GM12878 (cell line): ENCODE data around the gene MDFIC. TPM values are rescaled to one million over a fixed set of nuclear protein-coding genes. Genes with fewer than 3 reads are reported as not detected.

Source experiments
- ATAC-seq: fragments of 200-7000 bp; cut with Tn5 transposase; 3 replicates; pipeline ENCODE4 v1.9.1; 2020; ENCODE audit warnings: mild to moderate bottlenecking, moderate library complexity
- BruUV-seq: library from RNA; stranded (reverse); fragments of 400-500 nt; replicated peaks from 2 replicates; lab custom pipeline; 2021; lab: Mats Ljungman, UMichigan
- CTCF ChIA-PET: fragments of 300-600 bp; sonication (Branson Sonifier 250); formaldehyde crosslinking; extraction: SDS; loops from one replicate; lab custom pipeline; 2021; ENCODE audit warnings: inconsistent platforms; lab: Yijun Ruan, JAX
- POLR2A ChIA-PET: fragments of 350-600 bp; formaldehyde crosslinking; extraction: SDS; loops from one replicate; lab custom pipeline; 2021; ENCODE audit warnings: inconsistent platforms; lab: Charles Lee
- RAD21 ChIA-PET: fragments of 300-600 bp; sonication (Branson Sonifier 250); formaldehyde crosslinking; loops from one replicate; lab custom pipeline; 2023; ENCODE audit warnings: antibody characterized with exemption; ENCODE audit not compliant: unreplicated experiment; lab: Charles Lee
- SMC1A ChIA-PET: fragments of 300-600 bp; sonication (Branson Sonifier 250); formaldehyde crosslinking; loops from one replicate; lab custom pipeline; 2023; ENCODE audit not compliant: unreplicated experiment, uncharacterized antibody; lab: Charles Lee
- DNase-seq: peaks from one replicate; pipeline ENCODE4 v3.0.0-alpha.2; 2011; ENCODE audit warnings: low read depth, low spot score
- FAIRE-seq: peaks from 3 replicates; lab custom pipeline; 2011; peaks lifted over from hg19 to GRCh38; lab: Jason Lieb, UNC
- H2AFZ ChIP-seq: 2 replicates; pipeline ENCODE4 v1.6.0; 2011; ENCODE audit warnings: low read depth, low read length, control low read depth; ENCODE audit not compliant: control insufficient read depth
- H3K27ac ChIP-seq: 2 replicates; pipeline ENCODE4 v1.5.1; 2011; ENCODE audit warnings: control low read depth; ENCODE audit not compliant: control insufficient read depth, insufficient read depth
- H3K27me3 ChIP-seq, 2 experiments: replicated peaks in 1 of 2; 2 replicates each; pipeline versions ENCODE4 v1.6.0 to v1.6.1; 2011; ENCODE audit warnings: low read length in 1 of 2; ENCODE audit not compliant: control insufficient read depth in 2 of 2, insufficient read depth in 2 of 2
- H3K36me3 ChIP-seq, 2 experiments: 2 replicates each; pipeline ENCODE4 v1.5.1; 2011; ENCODE audit warnings: low read length in 1 of 2; ENCODE audit not compliant: control insufficient read depth in 2 of 2, insufficient read depth in 2 of 2
- H3K4me1 ChIP-seq: 2 replicates; pipeline ENCODE4 v1.6.1; 2011; ENCODE audit warnings: mild to moderate bottlenecking, low read length, moderate library complexity, mixed read lengths; ENCODE audit not compliant: control insufficient read depth, insufficient read depth
- H3K4me2 ChIP-seq: 2 replicates; pipeline ENCODE4 v1.6.0; 2011; ENCODE audit warnings: control low read depth; ENCODE audit not compliant: control insufficient read depth, insufficient read depth
- H3K4me3 ChIP-seq: fragments of 200-600 bp; sonication (generic); 2 replicates; pipeline ENCODE4 v1.5.1; 2016
- H3K79me2 ChIP-seq: 2 replicates; pipeline ENCODE4 v1.6.0; 2011; ENCODE audit warnings: low read length; ENCODE audit not compliant: control insufficient read depth, insufficient read depth
- H3K9ac ChIP-seq: 2 replicates; pipeline ENCODE4 v1.8.0; 2011; ENCODE audit warnings: low read length, control low read depth, mixed read lengths; ENCODE audit not compliant: control insufficient read depth, insufficient read depth
- H3K9me3 ChIP-seq: replicated peaks from 3 replicates; pipeline ENCODE4 v1.5.1; 2011; ENCODE audit warnings: mild to moderate bottlenecking, low read length; ENCODE audit not compliant: control insufficient read depth, insufficient read depth
- H4K20me1 ChIP-seq: 2 replicates; pipeline ENCODE4 v1.6.0; 2011; ENCODE audit not compliant: control insufficient read depth, insufficient read depth
- BACH1 ChIP-seq: fragments of 450-650 bp; IDR thresholded peaks from 2 replicates; pipeline ENCODE4 v1.6.1; 2017; ENCODE audit warnings: mild to moderate bottlenecking, borderline replicate concordance
- CEBPB ChIP-seq, 2 experiments: fragments of 150-350 bp in 1 of 2; IDR thresholded peaks; 2 replicates each; pipeline ENCODE4 v1.6.1; 2012 to 2014; ENCODE audit warnings: low read depth in 2 of 2, low read length in 2 of 2, borderline replicate concordance in 1 of 2, inconsistent platforms in 1 of 2
- FOXM1 ChIP-seq: IDR thresholded peaks from 2 replicates; pipeline ENCODE4 v1.6.1; 2012; ENCODE audit warnings: low read depth, mild to moderate bottlenecking, inconsistent platforms, low read length, moderate library complexity
- IKZF2 ChIP-seq, 2 experiments: fragments of 450-650 bp; IDR thresholded peaks; 2 replicates each; pipeline ENCODE4 v1.6.1; 2017; ENCODE audit warnings: mild to moderate bottlenecking in 2 of 2, moderate library complexity in 2 of 2
- MEF2B ChIP-seq: fragments of 450-650 bp; IDR thresholded peaks from 2 replicates; pipeline ENCODE4 v1.6.1; 2018; ENCODE audit warnings: mild to moderate bottlenecking, moderate library complexity; ENCODE audit not compliant: partially characterized antibody, poor library complexity, severe bottlenecking
- MYB ChIP-seq: fragments of 150-350 bp; IDR thresholded peaks from 2 replicates; pipeline ENCODE4 v1.6.1; 2014; ENCODE audit warnings: mild to moderate bottlenecking, low read depth, low read length, borderline replicate concordance
- NFYB ChIP-seq: IDR thresholded peaks from 2 replicates; pipeline ENCODE4 v1.6.1; 2011; ENCODE audit warnings: low read depth, mild to moderate bottlenecking, low read length, improper control_type of control experiment, moderate library complexity; ENCODE audit not compliant: insufficient read depth
- POLR2AphosphoS5 ChIP-seq: IDR thresholded peaks from 2 replicates; pipeline ENCODE4 v1.6.1; 2011; ENCODE audit warnings: mild to moderate bottlenecking, low read length, inconsistent platforms
- RAD51 ChIP-seq: fragments of 450-650 bp; IDR thresholded peaks from 2 replicates; pipeline ENCODE4 v1.6.1; 2016; ENCODE audit warnings: moderate library complexity, mild to moderate bottlenecking, inconsistent platforms
- TARDBP ChIP-seq: IDR thresholded peaks from 2 replicates; pipeline ENCODE4 v1.6.1; 2016; ENCODE audit warnings: borderline replicate concordance
- TBL1XR1 ChIP-seq: IDR thresholded peaks from 2 replicates; pipeline ENCODE4 v1.6.1; 2012; ENCODE audit warnings: low read depth, low read length, improper control_type of control experiment
- ZNF217 ChIP-seq: fragments of 450-650 bp; IDR thresholded peaks from 2 replicates; pipeline ENCODE4 v1.6.1; 2017; ENCODE audit warnings: antibody characterized with exemption, mild to moderate bottlenecking
- WGBS: methylation state at CpG from one replicate; pipeline ENCODE4 v1.1.6; 2016; ENCODE audit warnings: low lambda C conversion rate; ENCODE audit not compliant: insufficient replicate concordance, insufficient coverage; ENCODE audit errors: missing lambda C conversion rate; 5-methylcytosine and 5-hydroxymethylcytosine counted together
- in situ Hi-C: fragments of 300-500 bp; cut with MboI; formaldehyde crosslinking; loops from 9 replicates; pipeline ENCODE4 v1.14.3; 2018; ENCODE audit warnings: mixed read lengths
- intact Hi-C: fragments of 100-400 bp; cut with micrococcal nuclease; formaldehyde crosslinking; loops from one replicate; pipeline ENCODE4 v1.14.2; 2022; ENCODE audit not compliant: unreplicated experiment
- polyA plus RNA-seq, 11 experiments: library from polyadenylated mRNA; depleted of rRNA in 4 of 11; unstranded in 6 of 11; stranded (reverse) in 5 of 11; fragments of >200 nt; fragmentation: Nextera tagmentation in 4 of 11; fragmentation: Illumina TruSeq in 1 of 11; extraction: Ambion mirVana in 4 of 11; extraction: Trizol in 1 of 11; gene quantifications; 1 replicate in 1 of 11; 2 replicates in 10 of 11; pipeline versions ENCODE4 v1.2.1 to v1.2.3, GENCODE V29; 2011 to 2016; ENCODE audit warnings: inconsistent platforms in 2 of 11, missing spikeins in 2 of 11, low read depth in 1 of 11
- total RNA-seq, 4 experiments: library from RNA; depleted of rRNA in 3 of 4; stranded (reverse); fragments of >200 nt in 3 of 4; fragmentation: Illumina TruSeq in 1 of 4; extraction: Trizol in 1 of 4; gene quantifications; 2 replicates each; pipeline versions ENCODE4 v1.2.1 to v1.2.3, GENCODE V29; 2013 to 2021
- TF ChIP-seq, protein P1 (sequence below): fragments of 450-650 bp; IDR thresholded peaks from 2 replicates; pipeline ENCODE4 v1.6.1; 2017; ENCODE audit warnings: mild to moderate bottlenecking, moderate library complexity
- TF ChIP-seq, protein P2 (sequence below): IDR thresholded peaks from 2 replicates; pipeline ENCODE4 v1.6.1; 2012; ENCODE audit warnings: low read depth, low read length, improper control_type of control experiment
- TF ChIP-seq, protein P3 (sequence below): fragments of 450-650 bp; IDR thresholded peaks from 2 replicates; pipeline ENCODE4 v1.6.1; 2017; ENCODE audit warnings: low read depth, mild to moderate bottlenecking, moderate library complexity

The MDFIC gene
- total and polyA plus RNA-seq, 10 of the 15 experiments (the other 5 are each of a cell fraction or from before 2014, with no cell fraction given), result 7.3 to 58.4 (median 40.0) TPM

DNA sequence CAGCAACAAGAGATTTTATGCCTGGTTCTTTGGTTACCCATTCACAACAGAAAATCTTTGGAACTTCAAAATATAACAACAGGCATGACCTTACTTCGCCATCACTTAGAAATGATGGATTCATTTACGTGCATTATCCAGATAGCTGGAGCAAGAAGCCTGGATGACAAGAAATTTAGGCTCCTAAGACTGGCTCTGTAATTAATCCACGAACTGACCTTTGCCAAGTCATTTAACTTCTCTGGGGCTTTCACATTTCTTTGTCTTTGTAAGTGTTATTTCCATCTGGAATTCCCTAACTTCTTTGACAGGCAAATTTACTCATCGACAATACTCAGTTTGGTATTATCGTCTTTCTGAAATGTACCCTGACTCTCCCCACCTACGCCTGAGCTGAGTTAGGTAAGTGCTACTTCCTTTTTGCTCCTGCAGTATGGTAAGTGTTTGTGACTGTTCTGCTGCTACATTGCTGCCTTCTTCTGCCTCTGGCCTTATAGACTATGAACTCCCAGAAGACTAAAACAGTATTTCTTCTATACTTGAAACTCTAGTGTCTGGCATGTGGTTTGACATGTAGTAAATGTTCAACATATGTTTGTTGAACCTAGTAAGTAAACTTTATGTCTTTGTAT, 5.5 kb upstream of the MDFIC start:
- ChIA-PET RAD21 (interaction anchor here (0.8 to 4.0 kb wide), 9 partner anchors 9 to 300 kb away, joined by 3 to 34 read pairs (median 9); no protein-coding TSS in a partner anchor), CTCF (interaction anchor here (1.0 to 3.5 kb wide), 7 partner anchors 10 to 51 kb away, joined by 3 to 19 read pairs (median 4); no protein-coding TSS in a partner anchor), SMC1A (interaction anchor here (0.8 to 8.9 kb wide), 16 partner anchors 8 to 301 kb away, joined by 3 to 122 read pairs (median 4); no protein-coding TSS in a partner anchor), POLR2A (interaction anchor here (1.5 to 4.4 kb wide), 4 partner anchors 11 to 118 kb away, joined by 4 to 30 read pairs (median 4); no protein-coding TSS in a partner anchor)
- intact Hi-C loops, result loop anchor here (2.0 kb wide), 1 partner anchor 52 kb away; no protein-coding TSS in a partner anchor
- WGBS, result under 1% methylated on average over 6 of the region's 6 CpGs
- Histone ChIP-seq H3K27ac (peak overlapping the region; percentile 95), H3K79me2 (peaks cover 15% of the 10 kb centered on the region), H3K9me3 (no peaks in the 10 kb centered on the region), H3K36me3 (no peaks in the 10 kb centered on the region), H3K9ac (peak overlapping the region; percentile 76), H4K20me1 (no peaks in the 10 kb centered on the region), H2AFZ (peak overlapping the region; percentile 76), H3K4me3 (peak overlapping the region; percentile 54; the same call in 1 of the 2 replicates), H3K27me3 (no peaks in the 10 kb centered on the region), H3K4me1 (peaks cover 19% of the 10 kb centered on the region), H3K4me2 (peak overlapping the region; percentile 93)
- in situ Hi-C loops, result no loop called here
- ATAC-seq, result peak; percentile 91
- peak; percentile 94 for FAIRE-seq
- DNase-seq, result peak; percentile 85
- no TSS peak for BruUV-seq
- TF ChIP-seq MEF2B (peak; percentile 87), TARDBP (no peak), TBL1XR1 (0 out of 2 replicates have a peak, but pooled peaks have one; percentile 64), MYB (no peak), NFYB (no peak), FOXM1 (peak; percentile 94), POLR2AphosphoS5 (peak; percentile 84), CEBPB (IDR thresholded peaks at IDR 0.05; ENCODE audit: borderline replicate concordance in 1 of 2, low read depth in 2 of 2, low read length in 2 of 2) (peak in 1 of 2 experiments; percentile 75; a peak in 1 of 4 replicates), BACH1 (peak; percentile 78; the same call in 1 of the 2 replicates), IKZF2 (IDR thresholded peaks at IDR 0.05) (peak; percentile 93 to 95), RAD51 (no peak), ZNF217 (0 out of 2 replicates have a peak, but pooled peaks have one; percentile 18)
- TF ChIP-seq, protein P1, sequence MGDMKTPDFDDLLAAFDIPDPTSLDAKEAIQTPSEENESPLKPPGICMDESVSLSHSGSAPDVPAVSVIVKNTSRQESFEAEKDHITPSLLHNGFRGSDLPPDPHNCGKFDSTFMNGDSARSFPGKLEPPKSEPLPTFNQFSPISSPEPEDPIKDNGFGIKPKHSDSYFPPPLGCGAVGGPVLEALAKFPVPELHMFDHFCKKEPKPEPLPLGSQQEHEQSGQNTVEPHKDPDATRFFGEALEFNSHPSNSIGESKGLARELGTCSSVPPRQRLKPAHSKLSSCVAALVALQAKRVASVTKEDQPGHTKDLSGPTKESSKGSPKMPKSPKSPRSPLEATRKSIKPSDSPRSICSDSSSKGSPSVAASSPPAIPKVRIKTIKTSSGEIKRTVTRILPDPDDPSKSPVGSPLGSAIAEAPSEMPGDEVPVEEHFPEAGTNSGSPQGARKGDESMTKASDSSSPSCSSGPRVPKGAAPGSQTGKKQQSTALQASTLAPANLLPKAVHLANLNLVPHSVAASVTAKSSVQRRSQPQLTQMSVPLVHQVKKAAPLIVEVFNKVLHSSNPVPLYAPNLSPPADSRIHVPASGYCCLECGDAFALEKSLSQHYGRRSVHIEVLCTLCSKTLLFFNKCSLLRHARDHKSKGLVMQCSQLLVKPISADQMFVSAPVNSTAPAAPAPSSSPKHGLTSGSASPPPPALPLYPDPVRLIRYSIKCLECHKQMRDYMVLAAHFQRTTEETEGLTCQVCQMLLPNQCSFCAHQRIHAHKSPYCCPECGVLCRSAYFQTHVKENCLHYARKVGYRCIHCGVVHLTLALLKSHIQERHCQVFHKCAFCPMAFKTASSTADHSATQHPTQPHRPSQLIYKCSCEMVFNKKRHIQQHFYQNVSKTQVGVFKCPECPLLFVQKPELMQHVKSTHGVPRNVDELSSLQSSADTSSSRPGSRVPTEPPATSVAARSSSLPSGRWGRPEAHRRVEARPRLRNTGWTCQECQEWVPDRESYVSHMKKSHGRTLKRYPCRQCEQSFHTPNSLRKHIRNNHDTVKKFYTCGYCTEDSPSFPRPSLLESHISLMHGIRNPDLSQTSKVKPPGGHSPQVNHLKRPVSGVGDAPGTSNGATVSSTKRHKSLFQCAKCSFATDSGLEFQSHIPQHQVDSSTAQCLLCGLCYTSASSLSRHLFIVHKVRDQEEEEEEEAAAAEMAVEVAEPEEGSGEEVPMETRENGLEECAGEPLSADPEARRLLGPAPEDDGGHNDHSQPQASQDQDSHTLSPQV, result no peak
- TF ChIP-seq, protein P2, sequence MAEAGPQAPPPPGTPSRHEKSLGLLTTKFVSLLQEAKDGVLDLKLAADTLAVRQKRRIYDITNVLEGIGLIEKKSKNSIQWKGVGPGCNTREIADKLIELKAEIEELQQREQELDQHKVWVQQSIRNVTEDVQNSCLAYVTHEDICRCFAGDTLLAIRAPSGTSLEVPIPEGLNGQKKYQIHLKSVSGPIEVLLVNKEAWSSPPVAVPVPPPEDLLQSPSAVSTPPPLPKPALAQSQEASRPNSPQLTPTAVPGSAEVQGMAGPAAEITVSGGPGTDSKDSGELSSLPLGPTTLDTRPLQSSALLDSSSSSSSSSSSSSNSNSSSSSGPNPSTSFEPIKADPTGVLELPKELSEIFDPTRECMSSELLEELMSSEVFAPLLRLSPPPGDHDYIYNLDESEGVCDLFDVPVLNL, result no peak
- TF ChIP-seq, protein P3, sequence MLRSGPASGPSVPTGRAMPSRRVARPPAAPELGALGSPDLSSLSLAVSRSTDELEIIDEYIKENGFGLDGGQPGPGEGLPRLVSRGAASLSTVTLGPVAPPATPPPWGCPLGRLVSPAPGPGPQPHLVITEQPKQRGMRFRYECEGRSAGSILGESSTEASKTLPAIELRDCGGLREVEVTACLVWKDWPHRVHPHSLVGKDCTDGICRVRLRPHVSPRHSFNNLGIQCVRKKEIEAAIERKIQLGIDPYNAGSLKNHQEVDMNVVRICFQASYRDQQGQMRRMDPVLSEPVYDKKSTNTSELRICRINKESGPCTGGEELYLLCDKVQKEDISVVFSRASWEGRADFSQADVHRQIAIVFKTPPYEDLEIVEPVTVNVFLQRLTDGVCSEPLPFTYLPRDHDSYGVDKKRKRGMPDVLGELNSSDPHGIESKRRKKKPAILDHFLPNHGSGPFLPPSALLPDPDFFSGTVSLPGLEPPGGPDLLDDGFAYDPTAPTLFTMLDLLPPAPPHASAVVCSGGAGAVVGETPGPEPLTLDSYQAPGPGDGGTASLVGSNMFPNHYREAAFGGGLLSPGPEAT, result peak; percentile 95
